ENCODE measurements around the gene INSYN1.

INSYN1 gene

DNA sequence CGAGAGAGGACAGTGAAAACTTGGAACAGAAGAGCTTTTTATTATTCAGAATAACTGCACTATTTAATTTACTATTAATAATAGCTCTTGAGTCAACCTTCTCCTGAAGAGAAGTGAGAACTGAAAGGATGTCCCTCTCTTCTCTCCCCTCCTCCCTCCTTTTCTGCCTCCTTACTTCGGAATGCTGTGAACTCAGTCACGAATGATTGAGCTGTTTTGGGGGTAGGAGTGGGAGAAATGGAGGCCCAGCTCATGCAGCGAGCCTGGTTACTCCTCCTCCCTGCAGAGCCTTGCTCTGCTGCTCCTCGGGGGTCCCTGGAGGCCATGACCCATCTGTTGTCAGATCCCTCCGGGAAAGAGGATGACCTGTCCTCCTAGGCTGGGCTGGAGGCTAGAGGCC, 20.3 kb upstream of the INSYN1 start:
- DNase-seq: no peak

DNA sequence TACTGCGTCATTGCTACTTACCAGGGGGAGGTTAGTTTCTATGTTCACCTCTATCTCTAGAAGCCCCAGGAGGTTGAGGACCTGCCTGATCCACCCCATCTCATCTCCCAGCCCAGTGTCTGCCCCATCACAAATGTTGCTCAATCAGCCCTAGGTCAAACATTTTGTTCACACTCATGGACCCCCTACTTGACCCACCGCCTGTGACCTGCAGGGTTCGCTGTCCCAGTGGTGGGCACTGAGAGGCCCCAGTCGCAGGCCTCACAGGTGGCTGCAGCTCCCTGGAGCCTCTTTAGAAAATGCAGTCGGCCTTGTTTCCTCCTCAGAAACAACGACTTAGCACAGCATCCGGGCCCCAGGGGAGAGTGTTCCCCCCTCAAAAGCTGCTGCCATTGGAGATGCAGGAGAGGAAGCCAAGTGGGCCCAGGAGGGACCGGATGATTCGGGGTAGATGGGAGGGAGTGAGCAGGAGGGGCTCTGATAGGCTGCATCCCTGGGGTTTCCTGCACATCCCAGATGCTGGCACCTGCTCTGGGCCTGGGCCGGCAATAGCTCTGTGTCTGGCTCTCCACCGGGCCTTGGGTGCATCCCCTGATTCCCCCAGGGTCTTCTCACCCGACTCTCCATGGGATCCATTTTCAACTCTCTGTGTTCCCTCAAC, 18.4 kb upstream of the INSYN1 start:
- DNase-seq: no peak

DNA sequence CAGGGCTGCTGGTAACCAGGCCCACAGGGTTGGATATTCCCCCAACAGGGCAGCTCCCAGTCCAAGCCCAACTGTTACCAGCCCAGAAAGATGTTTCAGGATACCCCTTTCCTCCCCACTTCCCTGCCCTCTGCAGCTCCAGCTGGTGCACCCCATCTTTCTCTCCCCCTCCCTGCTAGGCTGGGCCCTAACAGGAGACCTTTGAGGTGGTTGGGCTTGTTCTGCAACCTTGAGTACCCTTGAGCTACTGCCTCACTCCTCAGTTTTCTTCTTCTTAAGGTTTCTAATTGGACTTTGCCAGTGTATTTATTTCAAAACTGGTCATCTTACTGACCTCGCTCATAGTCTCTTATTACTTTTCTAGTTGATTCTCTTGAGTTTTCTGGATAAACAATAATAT, 16.9 kb upstream of the INSYN1 start:
- DNase-seq: no peak

DNA sequence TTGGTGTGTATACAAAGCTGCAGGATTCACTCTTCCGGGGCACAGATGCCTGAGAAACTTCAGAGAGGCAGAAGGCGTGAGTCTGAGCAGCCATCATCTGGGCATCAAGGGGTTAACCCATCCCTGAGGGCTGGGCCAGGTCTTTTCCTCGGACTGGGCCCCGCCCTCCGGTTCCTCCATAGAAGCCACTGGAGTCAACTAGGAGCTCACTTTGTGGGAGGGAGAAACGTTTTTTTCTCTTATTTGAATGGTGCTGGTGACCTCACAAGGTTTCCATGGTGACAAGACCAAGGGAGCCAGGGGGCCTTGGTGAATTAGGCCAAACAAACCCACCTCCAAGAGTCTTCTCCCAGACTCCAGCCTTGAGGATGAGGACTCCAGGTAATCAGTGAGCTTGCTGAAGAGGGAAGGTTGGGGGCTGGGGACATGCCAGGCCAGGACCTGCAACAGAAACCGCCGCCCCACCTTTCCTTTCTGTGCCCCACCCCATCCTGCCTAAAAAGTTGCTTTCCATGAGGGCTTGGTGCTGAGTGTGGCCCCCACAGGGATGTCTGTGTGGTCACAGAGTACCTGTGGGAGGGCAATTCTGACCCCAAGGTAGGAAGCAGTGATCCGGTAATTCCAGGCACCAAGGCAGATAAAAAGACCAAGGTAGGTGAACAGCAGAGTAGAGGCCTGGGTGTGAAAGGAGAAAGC, 14.8 kb upstream of the INSYN1 start:
- DNase-seq: no peak

DNA sequence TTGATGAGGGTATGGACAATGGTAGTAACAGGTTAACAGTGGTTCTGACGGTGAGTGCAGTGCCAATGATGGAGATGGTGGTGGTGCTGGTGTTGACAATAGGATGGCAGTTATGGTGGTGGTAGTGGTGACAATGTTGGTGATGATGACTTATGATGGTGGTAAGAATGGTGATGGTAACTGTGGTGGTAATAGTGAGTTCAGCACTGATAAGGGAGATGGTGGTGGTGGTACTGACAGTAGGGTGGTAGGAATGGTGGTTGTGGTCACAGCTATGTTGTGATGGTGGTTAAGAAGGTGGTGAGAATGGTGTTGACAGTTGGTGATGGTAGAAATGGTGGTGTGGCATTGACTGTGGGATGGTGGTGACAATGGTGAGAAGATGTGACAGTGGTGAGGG, 13.4 kb upstream of the INSYN1 start:
- no peak for DNase-seq

DNA sequence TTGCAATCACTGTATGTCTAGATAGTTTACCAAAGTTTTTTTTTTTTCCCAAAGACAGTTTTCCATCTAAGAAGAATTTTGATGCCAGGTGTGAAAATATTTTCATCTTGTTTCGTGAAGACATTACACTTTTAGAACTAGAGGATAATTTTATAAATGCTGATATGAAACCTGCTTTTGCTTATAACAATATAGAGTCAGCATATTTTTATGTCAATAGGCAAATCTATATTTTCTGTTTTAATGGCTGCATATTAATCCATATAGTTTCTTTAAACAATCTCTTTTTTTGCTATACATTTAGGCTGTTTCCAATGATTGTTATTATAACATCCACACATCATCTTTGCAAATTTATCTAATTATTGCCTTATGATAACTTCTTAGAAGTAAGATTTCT, 12.6 kb upstream of the INSYN1 start:
- no peak for DNase-seq

DNA sequence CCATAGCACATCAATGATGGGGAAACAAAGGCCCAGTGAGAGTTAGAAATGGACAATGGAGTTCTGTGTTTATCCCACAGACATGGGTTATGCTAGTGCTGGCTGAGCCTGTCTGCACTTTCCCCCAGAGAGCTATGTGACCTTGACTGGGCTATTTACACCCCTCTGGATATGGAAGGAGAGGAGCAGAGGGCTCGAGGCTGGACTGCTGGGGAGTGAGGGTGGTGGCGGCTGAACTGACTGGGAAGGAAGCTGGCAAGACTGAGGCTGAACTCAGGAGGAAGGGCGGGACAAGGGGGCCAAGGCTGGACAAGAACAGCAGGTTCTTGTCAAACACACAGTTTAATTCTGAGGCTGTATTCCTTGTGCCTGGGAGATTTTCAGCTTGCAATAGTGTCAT, 10.8 kb upstream of the INSYN1 start:
- DNase-seq: no peak

DNA sequence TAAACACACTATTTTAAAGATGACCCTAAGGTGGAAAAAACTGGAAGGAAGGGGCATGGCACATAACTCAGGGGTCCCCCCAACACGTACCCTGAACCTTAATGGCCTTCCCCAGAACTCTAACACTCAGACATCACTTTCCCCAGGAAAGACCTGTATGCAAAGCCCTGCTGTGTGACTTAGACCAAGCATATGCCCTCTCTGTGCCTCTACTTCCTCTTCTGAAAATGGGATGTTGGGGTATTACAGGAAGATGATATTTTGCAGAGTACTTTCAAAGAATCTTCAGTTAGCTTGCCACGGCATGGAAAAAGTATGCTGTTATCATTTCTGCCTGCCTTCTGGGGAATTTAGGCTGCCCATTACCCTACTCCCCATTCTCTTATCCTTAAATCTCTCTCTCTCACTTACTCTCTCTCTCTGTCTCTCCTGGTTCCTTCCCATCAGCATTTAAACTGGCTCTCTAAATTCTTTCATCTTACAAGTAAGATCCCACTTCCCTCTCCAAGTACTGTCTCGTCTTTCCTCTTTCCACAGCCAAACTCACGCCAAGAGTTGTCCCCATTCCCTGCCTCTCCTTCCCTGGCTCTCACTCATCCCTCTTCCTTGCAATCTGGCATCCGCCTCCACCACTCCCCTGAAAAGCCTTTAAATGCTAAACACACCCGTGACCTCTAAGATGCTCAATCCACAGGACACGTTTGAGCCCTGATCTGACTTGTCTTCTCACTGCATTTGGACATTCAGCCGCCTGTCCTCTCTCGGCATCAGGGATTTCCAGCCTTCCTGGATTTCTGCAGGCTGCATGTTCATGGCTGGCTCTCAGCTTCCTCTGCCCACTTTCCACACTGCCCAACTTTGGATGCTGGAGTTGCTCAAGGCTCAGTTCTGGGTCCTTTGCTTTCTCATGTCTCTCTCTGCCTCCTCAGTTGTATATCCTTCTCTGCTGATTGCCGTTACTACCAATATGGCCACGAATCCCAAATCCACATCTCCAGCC, 7.5 kb upstream of the INSYN1 start:
- no peak for DNase-seq

DNA sequence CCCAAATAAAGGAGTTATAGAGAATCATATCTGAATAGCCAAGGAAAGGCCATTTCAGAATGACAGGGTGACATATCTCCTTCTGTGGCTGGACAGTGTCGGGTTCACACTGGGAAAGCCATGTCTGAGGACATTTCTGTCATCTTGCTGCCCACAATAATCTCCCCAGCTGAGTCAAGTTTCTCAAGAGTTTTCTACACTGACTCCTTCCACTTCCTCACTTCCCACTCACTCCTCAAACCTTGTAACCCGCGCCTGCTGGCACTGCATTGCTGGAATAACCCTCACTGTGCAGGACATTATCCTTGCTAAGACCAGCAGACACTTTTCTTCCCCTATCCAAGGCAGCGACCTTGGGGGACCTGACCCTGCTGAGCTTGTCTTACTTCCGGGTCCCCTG, 5.3 kb upstream of the INSYN1 start:
- no peak for DNase-seq

DNA sequence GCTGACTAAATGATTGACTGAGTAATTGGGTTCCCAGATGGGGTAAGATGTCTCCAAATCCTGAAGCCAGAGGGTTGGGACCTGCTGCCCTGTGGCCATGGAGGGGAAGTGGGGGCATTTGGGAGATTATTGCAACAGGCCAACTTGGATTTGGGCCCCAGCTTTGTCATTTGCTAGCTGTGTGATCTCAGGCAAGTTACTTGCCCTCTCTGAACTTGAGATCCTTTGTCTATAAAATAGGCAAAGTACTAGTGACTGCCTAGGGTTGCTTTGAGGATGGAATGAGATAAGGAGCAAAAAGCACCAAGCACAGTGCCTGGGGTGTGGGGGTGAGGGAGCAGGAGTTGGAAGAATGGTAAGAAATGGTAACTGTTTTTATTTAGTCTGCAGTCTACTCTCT, 4.4 kb upstream of the INSYN1 start:
- DNase-seq: no peak

DNA sequence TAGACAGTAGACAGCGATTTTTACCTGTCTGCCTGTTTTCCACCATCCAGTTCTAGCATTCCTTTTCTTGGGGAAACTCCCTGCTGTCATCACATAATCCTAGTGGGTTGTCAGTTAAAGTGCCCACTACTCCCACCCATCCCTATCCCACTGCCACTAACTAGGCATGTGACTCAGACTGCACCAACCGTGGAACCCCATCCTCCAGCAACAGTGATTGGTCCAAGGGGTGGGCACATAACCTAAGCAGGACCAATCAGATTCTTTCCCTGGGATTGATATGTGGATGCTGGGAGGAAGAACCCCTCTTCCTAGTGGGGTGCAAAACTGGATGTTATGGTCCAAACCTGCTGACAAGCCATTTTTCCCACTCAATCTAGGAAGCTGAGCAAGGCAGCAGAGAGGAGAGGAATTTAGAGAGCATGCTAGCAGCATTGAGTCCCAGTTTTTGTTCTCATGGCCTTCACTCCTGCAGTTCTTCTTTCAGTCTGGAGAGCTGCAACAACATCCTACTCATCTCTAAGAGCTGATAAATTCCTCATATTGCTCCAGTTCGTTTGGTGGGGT, 3.9 kb upstream of the INSYN1 start:
- no peak for DNase-seq

DNA sequence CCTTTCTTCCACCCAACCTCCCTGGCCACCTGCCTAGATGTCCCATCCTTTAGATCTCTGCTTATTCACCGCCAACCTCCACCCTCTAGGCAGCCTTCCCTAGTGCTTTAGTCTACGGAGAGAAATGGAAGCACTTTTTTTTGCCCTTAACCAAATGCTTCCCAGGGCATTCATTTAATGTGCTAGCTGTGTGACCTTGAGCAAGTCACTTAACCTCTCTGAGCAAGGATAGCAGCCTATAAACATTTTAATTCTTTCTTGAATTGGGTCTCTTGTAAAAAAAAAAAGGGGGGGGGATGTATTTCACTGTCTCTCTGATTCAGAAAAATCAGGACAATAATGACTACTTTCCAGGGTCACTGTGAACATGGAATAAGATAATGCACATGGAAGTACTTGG, 3.2 kb upstream of the INSYN1 start:
- no peak for DNase-seq

DNA sequence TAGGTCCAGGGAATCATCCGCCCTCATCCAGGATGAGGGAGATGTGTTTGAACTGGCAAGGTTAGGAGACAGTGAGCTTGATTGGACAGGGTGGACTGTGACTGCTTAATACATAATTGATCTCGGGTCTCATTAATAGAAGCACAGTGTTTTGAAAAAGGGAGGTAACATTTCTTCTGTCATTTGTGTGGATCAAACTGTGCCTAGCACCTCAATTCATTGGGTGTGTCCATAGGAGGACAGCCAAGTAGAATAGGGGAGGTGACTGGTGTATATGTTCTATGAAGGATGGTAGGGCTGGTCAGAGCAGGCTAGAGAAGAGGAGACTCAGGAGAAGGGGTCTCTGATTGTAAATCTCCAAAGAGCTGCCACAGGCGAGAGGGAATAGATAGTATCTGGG, 2.8 kb upstream of the INSYN1 start:
- DNase-seq: no peak

DNA sequence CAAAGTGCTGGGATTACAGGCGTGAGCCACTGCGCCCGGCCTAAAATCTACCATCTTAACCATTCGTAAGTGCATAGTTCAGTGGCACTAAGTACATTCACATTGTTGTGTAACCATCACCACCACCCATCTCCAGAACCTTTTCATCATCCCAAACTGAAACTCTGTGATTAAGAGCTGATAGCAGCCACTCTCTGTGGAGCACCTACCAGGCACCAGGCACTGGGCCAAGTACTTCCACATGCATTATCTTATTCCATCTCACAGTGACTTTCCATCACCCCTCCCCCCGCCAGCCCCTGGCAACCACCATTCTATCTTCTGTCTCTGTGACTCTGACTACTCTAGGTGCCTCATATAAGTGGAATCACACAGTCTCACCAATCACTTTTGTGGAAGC, 2.3 kb upstream of the INSYN1 start:
- DNase-seq: no peak

DNA sequence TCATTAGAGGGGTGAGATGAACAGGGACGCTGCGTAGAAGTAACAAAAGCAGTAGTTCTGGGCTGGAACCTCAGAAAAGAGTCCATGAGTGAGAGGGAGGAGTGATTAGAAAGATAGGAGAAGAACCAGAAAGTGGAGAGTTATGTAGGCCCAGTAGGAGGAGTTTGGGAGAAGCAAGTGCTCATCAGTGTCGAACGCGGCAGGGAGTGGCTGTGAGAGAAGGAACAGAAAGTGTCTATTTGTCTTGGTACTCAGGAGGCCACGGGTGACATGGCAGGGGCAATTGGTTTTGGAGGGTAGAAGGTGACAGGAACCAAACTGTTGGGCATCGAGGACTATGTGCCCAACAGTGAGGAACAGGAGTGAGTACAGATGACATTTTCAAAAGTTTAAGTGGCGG, 1.3 kb upstream of the INSYN1 start:
- no peak for DNase-seq

DNA sequence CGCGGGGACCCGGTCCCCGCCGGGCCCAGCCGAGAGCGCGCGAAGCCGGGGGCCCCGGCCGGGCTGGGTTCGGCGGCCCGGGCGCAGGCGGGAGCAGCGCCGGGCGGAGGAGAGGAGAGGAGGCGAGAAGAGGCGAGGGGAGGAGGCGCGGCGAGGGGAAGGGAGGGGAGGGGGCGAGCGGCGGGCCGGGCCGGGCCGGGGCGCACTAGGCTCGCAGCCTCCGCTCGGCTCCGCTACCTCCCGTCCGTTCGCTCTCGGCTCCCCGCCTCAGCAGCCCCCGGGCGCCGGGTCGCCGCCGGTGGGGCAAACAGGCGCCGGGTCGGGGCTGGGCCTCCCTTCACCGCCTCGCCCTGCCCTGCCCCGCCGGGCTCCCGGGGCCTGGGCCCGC, 351 bp downstream of the INSYN1 start:
- no peak for DNase-seq

DNA sequence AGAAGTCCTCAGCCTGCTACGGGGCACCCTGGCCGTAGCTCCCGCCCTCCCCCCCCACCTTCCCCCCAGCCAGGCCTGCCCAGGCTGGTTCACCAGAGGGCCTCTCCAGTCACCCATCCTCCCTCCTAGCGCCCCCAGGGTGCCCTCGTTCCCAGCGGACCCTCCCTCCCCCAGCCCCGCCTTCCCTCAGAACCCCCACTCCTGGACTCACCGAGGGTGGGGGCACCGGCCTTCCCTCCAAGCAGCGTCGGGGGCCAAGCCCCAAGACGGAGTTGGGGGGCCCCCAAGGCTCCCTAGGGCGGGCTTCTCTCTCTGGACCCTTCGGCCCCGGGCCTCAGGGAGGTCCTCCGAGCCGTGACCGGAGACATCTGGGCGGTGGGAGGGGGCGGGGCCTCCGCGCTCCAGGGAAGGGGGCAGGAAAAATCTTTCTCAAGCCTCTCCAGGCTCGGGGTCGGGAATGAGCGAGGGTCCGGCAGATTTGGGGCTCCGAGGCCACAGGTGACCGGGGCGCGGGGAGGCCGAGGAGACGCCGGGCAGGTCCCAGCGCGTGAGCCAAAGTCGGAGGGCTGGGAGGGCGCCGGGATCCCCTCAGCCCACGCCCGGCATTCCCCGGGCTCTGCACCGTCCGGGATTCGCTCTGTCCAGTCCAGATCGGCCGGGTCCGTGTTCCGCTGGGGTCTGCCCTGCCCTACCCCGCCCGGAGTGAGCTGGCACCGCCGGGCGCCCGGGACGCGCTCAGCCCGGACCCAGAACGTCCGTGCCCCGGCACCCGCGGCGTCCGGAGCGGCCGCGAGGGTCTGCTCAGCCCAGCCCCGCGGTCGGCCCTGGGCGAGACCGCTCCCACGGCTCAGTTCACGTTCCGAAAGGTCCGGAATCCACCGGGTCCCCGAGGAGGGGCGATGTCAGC, 999 bp downstream of the INSYN1 start:
- no peak for DNase-seq

DNA sequence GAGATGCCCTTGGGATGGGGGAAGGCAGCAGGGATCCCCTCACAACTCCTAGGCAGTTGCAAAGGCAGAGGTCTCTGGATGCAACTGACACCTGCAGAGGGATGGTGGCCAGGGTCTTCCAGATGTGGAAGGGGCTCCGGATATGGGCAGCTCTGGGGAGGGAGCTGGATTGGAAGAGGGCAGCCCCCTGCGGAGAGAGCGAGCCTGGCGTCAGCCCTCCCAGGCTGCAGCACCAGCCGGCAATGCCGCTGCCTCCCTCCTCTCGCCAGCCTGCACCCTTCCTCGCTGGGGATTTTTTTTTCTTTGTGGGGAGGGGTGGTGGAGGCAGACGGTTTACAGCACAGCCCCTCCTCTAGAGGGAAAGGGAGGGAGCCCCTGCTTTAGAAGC, 1.6 kb downstream of the INSYN1 start:
- DNase-seq: no peak

DNA sequence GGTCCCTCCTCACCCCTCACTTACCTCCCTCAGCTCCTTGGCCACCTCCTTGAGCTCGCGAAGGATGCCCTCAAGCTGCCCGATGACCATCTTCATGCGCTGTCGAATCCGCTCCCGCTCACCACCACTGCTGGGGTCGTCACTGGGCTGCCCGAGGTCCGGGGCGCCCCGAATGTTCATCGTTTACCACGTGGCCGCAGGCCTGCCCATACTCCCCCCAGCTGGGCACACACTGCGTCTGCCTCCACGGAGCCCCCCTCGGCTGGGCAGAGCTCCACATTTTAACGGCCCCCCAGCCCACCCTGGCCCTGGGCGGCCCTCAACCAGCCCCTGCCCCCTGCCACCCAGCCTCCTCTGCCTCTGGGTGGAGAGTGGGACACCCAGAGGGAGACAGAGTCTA, 2.2 kb downstream of the INSYN1 start:
- no peak for DNase-seq

DNA sequence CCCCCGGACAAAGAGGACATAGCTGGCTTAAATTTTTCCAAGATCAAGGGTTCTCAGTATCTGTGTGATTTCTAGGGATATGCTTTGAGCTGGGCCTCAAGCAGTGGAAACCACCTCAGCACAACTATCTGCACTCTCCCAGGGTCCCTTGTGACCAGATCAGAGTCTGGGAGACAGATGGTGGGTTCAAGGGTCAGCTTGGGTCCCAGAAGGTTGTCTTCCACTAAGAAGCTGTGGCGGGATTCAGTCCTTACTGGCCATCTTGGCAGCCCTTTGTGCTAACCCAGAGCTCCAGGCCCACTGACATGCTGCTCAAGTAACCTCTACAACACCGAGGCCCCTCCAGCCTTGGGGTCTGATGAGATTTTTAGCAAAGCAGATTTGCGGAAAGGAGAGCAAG, 2.7 kb downstream of the INSYN1 start:
- DNase-seq: no peak

DNA sequence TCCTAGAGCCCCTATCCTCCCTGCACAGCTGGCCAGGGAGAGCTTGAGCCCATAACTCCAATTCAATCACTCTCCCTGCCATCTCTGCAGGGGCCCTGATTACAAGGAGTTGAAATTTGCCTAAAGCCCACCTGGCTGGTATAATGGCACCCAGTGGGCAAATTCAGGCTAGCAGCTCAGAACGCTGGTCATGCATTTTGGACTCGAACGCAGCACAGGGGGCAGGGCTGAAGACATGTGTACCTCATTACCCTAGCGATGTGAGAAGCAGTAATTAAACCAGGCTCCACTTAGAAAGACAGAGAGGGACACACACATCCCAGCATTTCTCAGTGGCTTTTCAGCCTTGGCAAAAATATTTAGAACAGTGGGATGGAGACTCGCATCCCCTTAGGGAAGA, 3.2 kb downstream of the INSYN1 start:
- DNase-seq: no peak

DNA sequence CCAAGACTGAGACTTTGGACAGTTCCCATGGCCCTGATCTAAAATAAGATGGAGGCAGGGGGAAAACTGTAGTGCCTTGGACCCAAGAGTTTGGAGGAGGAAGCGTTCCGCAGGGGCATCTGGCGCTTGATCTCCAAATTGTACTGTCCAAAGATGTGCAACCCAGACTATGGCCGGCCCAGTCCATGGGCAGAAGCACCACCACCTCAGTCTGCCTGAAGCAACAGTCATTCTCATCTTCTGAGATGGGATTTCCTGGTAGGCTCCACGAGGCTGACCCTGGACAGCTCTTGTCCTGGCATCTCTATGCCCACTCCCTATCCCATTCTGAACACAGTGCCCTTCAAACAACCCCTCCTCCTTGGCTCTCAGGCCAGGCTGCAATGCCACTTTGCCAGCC, 3.6 kb downstream of the INSYN1 start:
- no peak for DNase-seq

DNA sequence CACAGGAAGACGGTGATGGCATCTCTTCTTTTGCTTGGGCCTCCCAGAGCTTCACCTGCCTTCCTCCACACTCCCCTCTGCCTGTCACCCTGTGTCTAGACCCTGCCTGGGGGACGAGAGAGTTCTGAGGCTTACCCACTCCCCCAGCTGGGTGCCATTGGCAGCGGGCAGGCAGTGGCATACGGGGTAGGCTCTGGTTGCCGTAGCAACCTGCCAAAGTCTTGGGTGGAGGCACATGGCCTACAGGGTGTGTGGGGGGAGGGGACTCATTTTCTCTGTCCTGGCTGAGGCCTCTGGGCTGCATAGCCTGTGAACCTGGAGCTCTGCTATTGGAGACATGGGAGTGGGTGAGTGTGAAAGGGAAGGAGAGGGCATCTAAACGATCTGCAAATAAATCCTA, 4.4 kb downstream of the INSYN1 start:
- DNase-seq: no peak

All from CD4-positive, alpha-beta T cell treated with Interleukin-10 for 1 hour (primary cell).